Left lung (tissue), 10 donors: Measurements from ENCODE around the gene AANAT. TPM values are rescaled to one million over a fixed set of nuclear protein-coding genes. Genes with fewer than 3 reads are reported as not detected.
A peak's percentile ranks its signal among the peaks of the same experiment; 100 is the strongest.

Experiments
- ATAC-seq: fragments of 200-7000 bp; cut with Tn5 transposase; one replicate; pipeline ENCODE4 v1.9.1; 2020; ENCODE audit warnings: moderate library complexity
- DNase-seq, 4 donors: peaks; one replicate each; pipeline ENCODE4 v3.0.0-alpha.2; 2013 to 2020
- H3K27ac ChIP-seq, 2 donors: fragments of 200-600 bp; sonication (generic) in 1 of 2; one replicate each; pipeline versions ENCODE4 v1.5.0 to v1.8.0; 2020 to 2021
- H3K27me3 ChIP-seq, 2 donors: fragments of 200-600 bp; sonication (generic) in 1 of 2; one replicate each; pipeline versions ENCODE4 v1.5.0 to v1.8.0; 2020 to 2021
- H3K36me3 ChIP-seq, 2 donors: fragments of 200-600 bp; sonication (generic) in 1 of 2; one replicate each; pipeline versions ENCODE4 v1.5.0 to v1.8.0; 2020 to 2021
- H3K4me1 ChIP-seq, 2 donors: fragments of 200-600 bp; one replicate each; pipeline ENCODE4 v1.8.0; 2021
- H3K4me3 ChIP-seq, 2 donors: fragments of 200-600 bp; sonication (generic) in 1 of 2; one replicate each; pipeline versions ENCODE4 v1.5.0 to v1.8.0; 2020 to 2021; ENCODE audit warnings: mild to moderate bottlenecking in 1 of 2
- H3K9me3 ChIP-seq, 2 donors: fragments of 200-600 bp; sonication (generic) in 1 of 2; one replicate each; pipeline versions ENCODE4 v1.5.0 to v1.8.0; 2020 to 2021
- CTCF ChIP-seq, 2 donors: fragments of 200-600 bp; sonication (generic) in 1 of 2; IDR thresholded peaks; one replicate each; pipeline versions ENCODE4 v1.5.0 to v1.8.0; 2021; ENCODE audit warnings: antibody characterized with exemption in 2 of 2
- intact Hi-C, 2 donors: fragments of 100-400 bp; cut with DNase I; formaldehyde crosslinking; loops; one replicate each; pipeline versions ENCODE4 v1.11.2 to v1.14.2; 2022
- polyA plus RNA-seq, 6 donors: library from polyadenylated mRNA; unstranded; fragments of 120-200 nt; gene quantifications; one replicate each; pipeline ENCODE4 v1.2.1, GENCODE V29; 2013; ENCODE audit not compliant: insufficient read length in 6 of 6
- total RNA-seq, 2 donors: library from RNA; stranded (reverse); fragmentation: NEBNext Ultra II Directional; extraction: Animal tissue kit (Norgen Biotek cat#: 25700); gene quantifications; one replicate each; pipeline ENCODE4 v1.2.1, GENCODE V29; 2021
- donor health status: DM: no; HTN: yes; CAD: no.
- donor health status: DM: no; HTN: no; CAD: no.

The AANAT gene
- total and polyA plus RNA-seq, 8 donors = 0.10 to 0.23 (median 0.18) TPM; not detected in 3

DNA sequence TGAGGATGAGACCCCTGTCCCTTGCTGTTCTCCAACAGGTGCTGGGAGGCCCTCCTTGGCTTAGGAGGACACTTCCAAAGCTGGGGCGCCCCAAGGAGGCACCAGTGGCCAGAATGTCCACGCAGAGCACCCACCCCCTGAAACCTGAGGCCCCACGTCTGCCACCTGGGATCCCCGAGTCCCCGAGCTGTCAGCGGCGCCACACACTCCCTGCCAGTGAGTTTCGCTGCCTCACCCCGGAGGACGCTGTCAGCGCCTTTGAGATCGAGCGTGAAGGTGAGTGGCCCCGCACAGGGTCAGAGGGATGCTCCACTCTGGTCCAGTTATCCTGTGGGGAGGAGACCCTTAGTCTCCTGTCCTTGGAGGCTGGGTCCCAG, 1.2 kb downstream of the AANAT start:
- intact Hi-C loops = loop anchor here in 1 of 2 donors (5.0 kb wide), 1 partner anchor 39 kb away; no protein-coding TSS in a partner anchor
- Histone ChIP-seq H3K9me3 (no peaks in the 10 kb centered on the region), H3K4me1 (peaks cover 0 to 9% of the 10 kb centered on the region in 2 donors), H3K27me3 (no peaks in the 10 kb centered on the region), H3K4me3 (no peak overlapping the region), H3K36me3 (peaks cover 0 to 50% of the 10 kb centered on the region in 2 donors), H3K27ac (no peak overlapping the region)
- DNase-seq (peak in 1 of 4 donors; percentile 64), ATAC-seq (no peak)
- no peak for TF ChIP-seq CTCF (IDR thresholded peaks at IDR 0.05)

DNA sequence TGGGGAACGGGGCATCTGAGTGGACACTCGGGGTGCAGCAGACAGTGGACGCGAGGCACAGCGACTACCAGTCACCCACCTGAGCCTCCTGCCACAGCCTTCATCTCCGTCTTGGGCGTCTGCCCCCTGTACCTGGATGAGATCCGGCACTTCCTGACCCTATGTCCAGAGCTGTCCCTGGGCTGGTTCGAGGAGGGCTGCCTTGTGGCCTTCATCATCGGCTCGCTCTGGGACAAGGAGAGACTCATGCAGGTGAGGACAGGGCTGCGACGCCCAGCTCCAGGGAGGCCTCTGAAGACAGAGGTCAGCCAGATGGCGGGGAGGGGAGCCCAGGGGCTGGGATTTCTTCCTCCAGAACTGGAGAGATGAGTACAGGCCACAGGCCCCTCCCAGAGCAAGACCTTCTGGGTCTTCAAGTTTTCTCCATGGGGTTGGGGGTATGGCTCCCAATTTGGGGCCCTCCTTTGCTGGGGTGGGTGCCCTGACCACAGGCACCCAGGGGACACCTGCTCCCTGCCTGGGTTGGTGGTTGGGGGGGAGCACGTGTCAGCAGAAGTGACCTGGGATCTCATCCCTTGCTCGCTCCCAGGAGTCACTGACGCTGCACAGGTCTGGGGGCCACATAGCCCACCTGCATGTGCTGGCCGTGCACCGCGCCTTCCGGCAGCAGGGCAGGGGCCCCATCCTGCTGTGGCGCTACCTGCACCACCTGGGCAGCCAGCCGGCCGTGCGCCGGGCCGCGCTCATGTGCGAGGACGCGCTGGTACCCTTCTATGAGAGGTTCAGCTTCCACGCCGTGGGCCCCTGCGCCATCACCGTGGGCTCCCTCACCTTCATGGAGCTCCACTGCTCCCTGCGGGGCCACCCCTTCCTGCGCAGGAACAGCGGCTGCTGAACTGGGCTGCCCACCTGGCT, 1.9 kb downstream of the AANAT start:
- ATAC-seq = no peak
- Histone ChIP-seq H3K9me3 (no peaks in the 10 kb centered on the region), H3K27me3 (no peaks in the 10 kb centered on the region), H3K27ac (no peak overlapping the region), H3K4me3 (no peak overlapping the region), H3K4me1 (peaks cover 0 to 9% of the 10 kb centered on the region in 2 donors), H3K36me3 (peaks cover 0 to 57% of the 10 kb centered on the region in 2 donors)
- DNase-seq = peak in 1 of 4 donors; percentile 76
- intact Hi-C loops = loop anchor here in 1 of 2 donors (5.0 kb wide), 1 partner anchor 38 kb away; no protein-coding TSS in a partner anchor
- TF ChIP-seq CTCF (IDR thresholded peaks at IDR 0.05) = no peak

- Histone ChIP-seq H3K4me3 (no peak overlapping the region), H3K4me1 (peaks cover 0 to 9% of the 10 kb centered on the region in 2 donors), H3K27me3 (no peaks in the 10 kb centered on the region), H3K9me3 (no peaks in the 10 kb centered on the region), H3K36me3 (peaks cover 0 to 65% of the 10 kb centered on the region in 2 donors), H3K27ac (no peak overlapping the region)
- TF ChIP-seq CTCF (IDR thresholded peaks at IDR 0.05) = no peak
- DNase-seq (peak in 1 of 4 donors; percentile 71), ATAC-seq (no peak)
- intact Hi-C loops = loop anchor here in 1 of 2 donors (5.0 kb wide), 1 partner anchor 37 kb away; no protein-coding TSS in a partner anchor
Observed at GRCh38 chr17:76469991-76470739, 2.8 kb downstream of the AANAT start.

- intact Hi-C loops = no loop called here
- Histone ChIP-seq H3K4me1 (no peaks in the 10 kb centered on the region), H3K9me3 (no peaks in the 10 kb centered on the region), H3K27me3 (no peaks in the 10 kb centered on the region), H3K27ac (no peak overlapping the region), H3K4me3 (no peak overlapping the region), H3K36me3 (peaks cover 0 to 80% of the 10 kb centered on the region in 2 donors)
- ATAC-seq (no peak), DNase-seq (peak in 1 of 4 donors; percentile 69)
- no peak for TF ChIP-seq CTCF (IDR thresholded peaks at IDR 0.05)
Observed at GRCh38 chr17:76471498-76472257, 4.3 kb downstream of the AANAT start.
